Measurements from ENCODE around the gene ATG16L1.

Gene ATG16L1

DNA sequence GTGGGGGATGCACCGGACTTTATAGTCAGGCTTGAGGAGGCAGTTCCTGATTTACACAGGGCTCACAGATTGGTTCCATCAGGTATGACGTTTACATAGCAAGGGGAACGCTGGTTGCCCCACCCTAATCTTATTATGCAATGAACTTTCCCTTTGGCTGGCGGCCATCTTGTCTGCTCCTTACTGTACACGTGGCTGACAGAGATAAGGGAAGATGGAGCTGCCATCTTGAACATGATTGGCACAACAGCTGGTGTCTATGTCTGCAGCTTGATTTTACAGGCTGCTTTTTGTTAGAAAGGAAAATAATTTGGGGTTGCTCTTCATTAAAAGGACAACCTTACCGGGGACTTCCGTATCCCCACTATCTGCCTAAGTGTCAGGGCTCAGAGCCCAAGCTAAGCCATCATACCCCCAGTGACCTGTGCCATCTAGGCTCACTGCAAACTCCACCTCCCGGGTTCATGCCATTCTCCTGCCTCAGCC is 33.5 kb upstream of the ATG16L1 start:
- Histone ChIP-seq H3K9me3 (ENCODE audit: low read length) (no peaks in the 10 kb centered on the region), H3K27me3 (ENCODE audit: insufficient read depth, low read length) (no peaks in the 10 kb centered on the region), H3K4me3 (ENCODE audit: low read length) (no peak overlapping the region), H3K36me3 (ENCODE audit: insufficient read depth, low read length) (no peaks in the 10 kb centered on the region), H3K4me1 (ENCODE audit: insufficient read depth, low read length) (no peaks in the 10 kb centered on the region), H2AFZ (ENCODE audit: low read depth, low read length) (no peak overlapping the region)

- no peaks in the 10 kb centered on the region for H3K36me3 ChIP-seq (ENCODE audit: insufficient read depth, low read length)
- no peak overlapping the region for H3K4me3 ChIP-seq (ENCODE audit: low read length)
- no peaks in the 10 kb centered on the region for H3K9me3 ChIP-seq (ENCODE audit: low read length)
- no peaks in the 10 kb centered on the region for H3K27me3 ChIP-seq (ENCODE audit: insufficient read depth, low read length)
- no peaks in the 10 kb centered on the region for H3K4me1 ChIP-seq (ENCODE audit: insufficient read depth, low read length)
- no peak overlapping the region for H2AFZ ChIP-seq (ENCODE audit: low read depth, low read length)
Observed at GRCh38 chr2:233218836-233219235, 32.6 kb upstream of the ATG16L1 start.

DNA sequence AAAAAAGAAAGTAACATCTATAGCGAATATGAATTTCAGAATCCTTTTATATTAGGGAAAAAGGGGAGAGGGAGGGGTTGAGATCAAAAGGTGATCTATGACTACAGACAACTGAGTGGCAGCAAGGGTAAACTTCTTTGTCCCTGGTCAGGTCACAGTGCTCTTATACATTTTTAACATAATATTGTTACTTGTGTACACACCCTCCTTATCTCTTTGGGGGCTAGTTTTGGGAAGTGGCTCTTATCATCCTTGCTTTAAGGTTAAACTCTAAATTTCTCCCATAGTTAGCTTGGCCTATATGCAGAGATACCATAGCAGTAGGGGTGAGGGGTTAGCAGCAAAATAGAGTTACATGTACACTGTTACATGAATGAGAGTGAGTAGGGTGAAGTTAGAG is 31.6 kb upstream of the ATG16L1 start:
- Histone ChIP-seq H3K27me3 (ENCODE audit: insufficient read depth, low read length) (no peaks in the 10 kb centered on the region), H3K36me3 (ENCODE audit: insufficient read depth, low read length) (no peaks in the 10 kb centered on the region), H2AFZ (ENCODE audit: low read depth, low read length) (no peak overlapping the region), H3K4me1 (ENCODE audit: insufficient read depth, low read length) (no peaks in the 10 kb centered on the region), H3K9me3 (ENCODE audit: low read length) (no peaks in the 10 kb centered on the region), H3K4me3 (ENCODE audit: low read length) (no peak overlapping the region)

- H3K4me3 ChIP-seq (ENCODE audit: low read length): no peak overlapping the region
- H3K4me1 ChIP-seq (ENCODE audit: insufficient read depth, low read length): no peaks in the 10 kb centered on the region
- no peaks in the 10 kb centered on the region for H3K27me3 ChIP-seq (ENCODE audit: insufficient read depth, low read length)
- no peaks in the 10 kb centered on the region for H3K9me3 ChIP-seq (ENCODE audit: low read length)
- H2AFZ ChIP-seq (ENCODE audit: low read depth, low read length): no peak overlapping the region
- no peaks in the 10 kb centered on the region for H3K36me3 ChIP-seq (ENCODE audit: insufficient read depth, low read length)
Observed at GRCh38 chr2:233221378-233222063, 30.0 kb upstream of the ATG16L1 start.

- H3K36me3 ChIP-seq (ENCODE audit: insufficient read depth, low read length): no peaks in the 10 kb centered on the region
- H3K4me3 ChIP-seq (ENCODE audit: low read length): no peak overlapping the region
- H2AFZ ChIP-seq (ENCODE audit: low read depth, low read length): no peak overlapping the region
- no peaks in the 10 kb centered on the region for H3K9me3 ChIP-seq (ENCODE audit: low read length)
- H3K4me1 ChIP-seq (ENCODE audit: insufficient read depth, low read length): no peaks in the 10 kb centered on the region
- no peaks in the 10 kb centered on the region for H3K27me3 ChIP-seq (ENCODE audit: insufficient read depth, low read length)
Observed at GRCh38 chr2:233223059-233223894, 28.2 kb upstream of the ATG16L1 start.

DNA sequence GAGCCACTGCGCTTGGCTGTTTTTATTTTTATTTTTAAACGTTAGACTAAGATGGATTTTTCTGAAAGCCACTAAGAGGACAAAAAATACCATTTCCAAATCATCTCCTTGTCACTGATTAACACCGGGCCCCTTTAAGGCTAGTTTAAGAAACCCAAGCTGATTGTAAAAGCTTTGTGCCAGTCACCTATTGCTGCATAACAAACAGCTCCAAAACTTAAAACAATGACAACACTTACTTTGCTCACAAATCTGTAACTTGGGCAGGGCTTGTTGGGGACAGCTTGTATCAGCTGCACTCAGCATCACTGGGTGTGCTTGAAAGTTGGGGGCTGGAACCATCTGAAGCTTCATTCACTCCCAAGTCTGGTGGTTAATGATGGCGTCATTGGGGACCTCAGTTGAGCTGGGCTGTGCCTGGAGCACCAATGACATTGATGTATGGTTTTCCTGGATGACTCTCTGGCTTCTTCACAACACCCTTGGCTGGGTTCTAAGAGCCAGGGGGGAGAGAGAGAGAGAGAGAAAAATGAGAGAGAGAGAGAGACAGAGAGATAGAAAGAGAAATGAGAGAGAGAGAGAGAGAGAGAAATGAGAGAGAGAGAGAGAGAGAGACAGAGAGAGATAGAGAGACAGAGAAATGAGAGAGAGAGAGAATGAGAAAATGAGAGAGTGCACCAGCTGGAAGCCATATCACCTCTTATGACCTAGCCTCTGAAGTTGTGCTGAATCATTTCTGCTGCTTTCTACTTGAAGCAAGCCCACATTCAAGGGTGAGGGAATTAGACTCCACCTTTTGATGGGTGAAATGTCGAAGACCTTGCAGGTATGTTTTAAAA is 26.0 kb upstream of the ATG16L1 start:
- Histone ChIP-seq H3K4me1 (ENCODE audit: insufficient read depth, low read length) (no peaks in the 10 kb centered on the region), H3K27me3 (ENCODE audit: insufficient read depth, low read length) (no peaks in the 10 kb centered on the region), H3K4me3 (ENCODE audit: low read length) (no peak overlapping the region), H2AFZ (ENCODE audit: low read depth, low read length) (no peak overlapping the region), H3K9me3 (ENCODE audit: low read length) (no peaks in the 10 kb centered on the region), H3K36me3 (ENCODE audit: insufficient read depth, low read length) (no peaks in the 10 kb centered on the region)

- no peak overlapping the region for H3K4me3 ChIP-seq (ENCODE audit: low read length)
- no peaks in the 10 kb centered on the region for H3K27me3 ChIP-seq (ENCODE audit: insufficient read depth, low read length)
- no peaks in the 10 kb centered on the region for H3K4me1 ChIP-seq (ENCODE audit: insufficient read depth, low read length)
- H2AFZ ChIP-seq (ENCODE audit: low read depth, low read length): no peak overlapping the region
- H3K36me3 ChIP-seq (ENCODE audit: insufficient read depth, low read length): no peaks in the 10 kb centered on the region
- H3K9me3 ChIP-seq (ENCODE audit: low read length): no peaks in the 10 kb centered on the region
Observed at GRCh38 chr2:233226511-233227031, 24.9 kb upstream of the ATG16L1 start.

GRCh38 chr2:233227346-233227978 is 24.0 kb upstream of the ATG16L1 start:
- Histone ChIP-seq H3K9me3 (ENCODE audit: low read length) (no peaks in the 10 kb centered on the region), H3K4me3 (ENCODE audit: low read length) (no peak overlapping the region), H3K27me3 (ENCODE audit: insufficient read depth, low read length) (no peaks in the 10 kb centered on the region), H3K36me3 (ENCODE audit: insufficient read depth, low read length) (no peaks in the 10 kb centered on the region), H3K4me1 (ENCODE audit: insufficient read depth, low read length) (no peaks in the 10 kb centered on the region), H2AFZ (ENCODE audit: low read depth, low read length) (no peak overlapping the region)

- H3K4me3 ChIP-seq (ENCODE audit: low read length): no peak overlapping the region
- H2AFZ ChIP-seq (ENCODE audit: low read depth, low read length): no peak overlapping the region
- H3K36me3 ChIP-seq (ENCODE audit: insufficient read depth, low read length): no peaks in the 10 kb centered on the region
- H3K27me3 ChIP-seq (ENCODE audit: insufficient read depth, low read length): no peaks in the 10 kb centered on the region
- no peaks in the 10 kb centered on the region for H3K9me3 ChIP-seq (ENCODE audit: low read length)
- no peaks in the 10 kb centered on the region for H3K4me1 ChIP-seq (ENCODE audit: insufficient read depth, low read length)
Observed at GRCh38 chr2:233228376-233228775, 23.1 kb upstream of the ATG16L1 start.

GRCh38 chr2:233233618-233234230 is 17.7 kb upstream of the ATG16L1 start:
- H3K9me3 ChIP-seq (ENCODE audit: low read length): no peaks in the 10 kb centered on the region
- H3K4me1 ChIP-seq (ENCODE audit: insufficient read depth, low read length): no peaks in the 10 kb centered on the region
- H3K36me3 ChIP-seq (ENCODE audit: insufficient read depth, low read length): no peaks in the 10 kb centered on the region
- no peaks in the 10 kb centered on the region for H3K27me3 ChIP-seq (ENCODE audit: insufficient read depth, low read length)
- H2AFZ ChIP-seq (ENCODE audit: low read depth, low read length): no peak overlapping the region
- no peak overlapping the region for H3K4me3 ChIP-seq (ENCODE audit: low read length)

DNA sequence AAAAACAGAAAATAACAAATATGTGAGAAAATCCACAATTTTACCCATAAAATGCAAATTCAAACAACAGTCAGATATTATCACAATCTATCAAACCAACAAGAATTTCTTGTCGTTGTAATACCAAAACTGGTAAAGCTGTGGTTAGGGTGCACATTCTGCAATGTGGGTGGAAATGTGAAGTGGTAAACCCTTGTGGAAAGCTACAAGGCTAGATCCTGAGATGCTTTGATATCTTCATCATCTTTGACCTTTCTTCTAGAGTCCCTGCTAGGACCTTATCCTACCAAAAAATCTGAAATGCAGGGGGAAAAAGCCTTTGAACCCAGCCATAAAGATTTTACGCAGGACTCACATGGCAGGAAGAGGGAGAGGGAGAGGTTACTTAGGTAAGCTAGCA is 17.2 kb upstream of the ATG16L1 start:
- Histone ChIP-seq H3K36me3 (ENCODE audit: insufficient read depth, low read length) (no peaks in the 10 kb centered on the region), H3K27me3 (ENCODE audit: insufficient read depth, low read length) (no peaks in the 10 kb centered on the region), H3K4me3 (ENCODE audit: low read length) (no peak overlapping the region), H2AFZ (ENCODE audit: low read depth, low read length) (no peak overlapping the region), H3K4me1 (ENCODE audit: insufficient read depth, low read length) (no peaks in the 10 kb centered on the region), H3K9me3 (ENCODE audit: low read length) (no peaks in the 10 kb centered on the region)

DNA sequence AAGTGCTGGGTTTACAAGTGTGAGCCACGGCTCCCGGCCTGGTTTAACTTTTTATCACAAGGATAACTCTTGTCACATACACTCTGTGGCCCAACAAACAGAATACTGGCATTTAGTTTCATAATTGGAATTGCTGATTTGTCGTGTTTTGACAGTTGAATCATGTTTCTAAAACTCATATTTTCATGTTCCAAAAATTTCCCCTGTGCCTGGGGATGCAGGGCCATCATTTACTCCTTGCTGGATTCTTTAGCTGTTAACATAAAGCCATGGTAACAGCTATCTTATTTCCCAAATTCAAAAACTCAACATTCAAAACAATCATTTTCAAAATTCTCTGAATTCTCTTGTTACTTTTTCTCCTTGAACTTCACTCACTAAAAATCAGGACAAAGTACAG is 16.5 kb upstream of the ATG16L1 start:
- H3K27me3 ChIP-seq (ENCODE audit: insufficient read depth, low read length): no peaks in the 10 kb centered on the region
- no peak overlapping the region for H3K4me3 ChIP-seq (ENCODE audit: low read length)
- no peaks in the 10 kb centered on the region for H3K36me3 ChIP-seq (ENCODE audit: insufficient read depth, low read length)
- no peaks in the 10 kb centered on the region for H3K4me1 ChIP-seq (ENCODE audit: insufficient read depth, low read length)
- no peaks in the 10 kb centered on the region for H3K9me3 ChIP-seq (ENCODE audit: low read length)
- no peak overlapping the region for H2AFZ ChIP-seq (ENCODE audit: low read depth, low read length)

Measured in neuron (in vitro differentiated cells).